Osteoblast (primary cell): Measurements from ENCODE around the gene MAP3K10. TPM values are rescaled to one million over a fixed set of nuclear protein-coding genes. Genes with fewer than 3 reads are reported as not detected.

Experiments
- DNase-seq: peaks from one replicate; pipeline ENCODE4 v3.0.0; 2011; ENCODE audit warnings: low spot score, mixed read lengths; ENCODE audit not compliant: insufficient read length; ENCODE audit errors: missing footprints
- H2AFZ ChIP-seq: 2 replicates; pipeline ENCODE4 v1.6.0; 2011; ENCODE audit warnings: mild to moderate bottlenecking, low read length
- H3K27ac ChIP-seq: 2 replicates; pipeline ENCODE4 v1.5.1; 2011; ENCODE audit warnings: mild to moderate bottlenecking, low read depth, low read length, moderate library complexity
- H3K27me3 ChIP-seq: 2 replicates; pipeline ENCODE4 v1.6.0; 2012; ENCODE audit warnings: mild to moderate bottlenecking, control low read depth, inconsistent platforms, low read length, moderate library complexity; ENCODE audit not compliant: insufficient read depth
- H3K36me3 ChIP-seq: 2 replicates; pipeline ENCODE4 v1.5.1; 2011; ENCODE audit warnings: mild to moderate bottlenecking, low read length, control low read depth, moderate library complexity; ENCODE audit not compliant: insufficient read depth
- H3K4me1 ChIP-seq: 2 replicates; pipeline ENCODE4 v1.5.1; 2011; ENCODE audit warnings: mild to moderate bottlenecking, low read length, control low read depth, moderate library complexity; ENCODE audit not compliant: insufficient read depth
- H3K4me2 ChIP-seq: 2 replicates; pipeline ENCODE4 v1.6.0; 2011; ENCODE audit warnings: mild to moderate bottlenecking, low read length; ENCODE audit not compliant: insufficient read depth
- H3K4me3 ChIP-seq: fragments of 200-600 bp; sonication (generic); 3 replicates; pipeline ENCODE4 v1.5.1; 2012; ENCODE audit warnings: mild to moderate bottlenecking, low read length, inconsistent platforms; ENCODE audit not compliant: insufficient read depth
- H3K79me2 ChIP-seq: 2 replicates; pipeline ENCODE4 v1.6.0; 2012; ENCODE audit warnings: mild to moderate bottlenecking, low read length, control low read depth, inconsistent platforms; ENCODE audit not compliant: insufficient read depth
- H3K9me3 ChIP-seq: 2 replicates; pipeline ENCODE4 v1.5.1; 2011; ENCODE audit warnings: low read depth, low read length, control low read depth
- H4K20me1 ChIP-seq: 2 replicates; pipeline ENCODE4 v1.6.0; 2012; ENCODE audit warnings: mild to moderate bottlenecking, low read length, control low read depth; ENCODE audit not compliant: insufficient read depth
- total RNA-seq: library from RNA; depleted of rRNA; stranded (reverse); fragments of >200 nt; gene quantifications from 2 replicates; pipeline ENCODE4 v1.2.3, GENCODE V29; 2012
- TF ChIP-seq, protein P1 (sequence below): IDR thresholded peaks from 2 replicates; pipeline ENCODE4 v1.5.1; 2011; ENCODE audit warnings: mild to moderate bottlenecking, low read depth, low read length, moderate library complexity; ENCODE audit errors: extremely low read depth

The MAP3K10 gene
- total RNA-seq, 1 donor = 9.8 TPM

DNA sequence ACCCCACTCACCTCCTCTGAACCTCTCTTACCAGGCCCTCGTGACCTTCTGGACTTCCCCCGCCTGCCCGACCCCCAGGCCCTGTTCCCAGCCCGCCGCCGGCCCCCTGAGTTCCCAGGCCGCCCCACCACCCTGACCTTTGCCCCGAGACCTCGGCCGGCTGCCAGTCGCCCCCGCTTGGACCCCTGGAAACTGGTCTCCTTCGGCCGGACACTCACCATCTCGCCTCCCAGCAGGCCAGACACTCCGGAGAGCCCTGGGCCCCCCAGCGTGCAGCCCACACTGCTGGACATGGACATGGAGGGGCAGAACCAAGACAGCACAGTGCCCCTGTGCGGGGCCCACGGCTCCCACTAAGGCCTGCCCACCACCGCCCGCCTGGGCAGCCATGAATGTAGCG is 23.7 kb downstream of the MAP3K10 start:
- H3K4me3 ChIP-seq = no peak overlapping the region
- no peak overlapping the region for H3K27ac ChIP-seq
- no peaks in the 10 kb centered on the region for H3K79me2 ChIP-seq
- TF ChIP-seq, protein P1, sequence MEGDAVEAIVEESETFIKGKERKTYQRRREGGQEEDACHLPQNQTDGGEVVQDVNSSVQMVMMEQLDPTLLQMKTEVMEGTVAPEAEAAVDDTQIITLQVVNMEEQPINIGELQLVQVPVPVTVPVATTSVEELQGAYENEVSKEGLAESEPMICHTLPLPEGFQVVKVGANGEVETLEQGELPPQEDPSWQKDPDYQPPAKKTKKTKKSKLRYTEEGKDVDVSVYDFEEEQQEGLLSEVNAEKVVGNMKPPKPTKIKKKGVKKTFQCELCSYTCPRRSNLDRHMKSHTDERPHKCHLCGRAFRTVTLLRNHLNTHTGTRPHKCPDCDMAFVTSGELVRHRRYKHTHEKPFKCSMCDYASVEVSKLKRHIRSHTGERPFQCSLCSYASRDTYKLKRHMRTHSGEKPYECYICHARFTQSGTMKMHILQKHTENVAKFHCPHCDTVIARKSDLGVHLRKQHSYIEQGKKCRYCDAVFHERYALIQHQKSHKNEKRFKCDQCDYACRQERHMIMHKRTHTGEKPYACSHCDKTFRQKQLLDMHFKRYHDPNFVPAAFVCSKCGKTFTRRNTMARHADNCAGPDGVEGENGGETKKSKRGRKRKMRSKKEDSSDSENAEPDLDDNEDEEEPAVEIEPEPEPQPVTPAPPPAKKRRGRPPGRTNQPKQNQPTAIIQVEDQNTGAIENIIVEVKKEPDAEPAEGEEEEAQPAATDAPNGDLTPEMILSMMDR = no peak
- no peak overlapping the region for H2AFZ ChIP-seq
- H3K4me1 ChIP-seq = peaks cover 6% of the 10 kb centered on the region
- H3K27me3 ChIP-seq = peaks cover 23% of the 10 kb centered on the region
- H3K4me2 ChIP-seq = no peak overlapping the region
- no peaks in the 10 kb centered on the region for H3K9me3 ChIP-seq
- peak; percentile 84 for DNase-seq
- H3K36me3 ChIP-seq = peaks cover 7% of the 10 kb centered on the region
- peaks cover 4% of the 10 kb centered on the region for H4K20me1 ChIP-seq

DNA sequence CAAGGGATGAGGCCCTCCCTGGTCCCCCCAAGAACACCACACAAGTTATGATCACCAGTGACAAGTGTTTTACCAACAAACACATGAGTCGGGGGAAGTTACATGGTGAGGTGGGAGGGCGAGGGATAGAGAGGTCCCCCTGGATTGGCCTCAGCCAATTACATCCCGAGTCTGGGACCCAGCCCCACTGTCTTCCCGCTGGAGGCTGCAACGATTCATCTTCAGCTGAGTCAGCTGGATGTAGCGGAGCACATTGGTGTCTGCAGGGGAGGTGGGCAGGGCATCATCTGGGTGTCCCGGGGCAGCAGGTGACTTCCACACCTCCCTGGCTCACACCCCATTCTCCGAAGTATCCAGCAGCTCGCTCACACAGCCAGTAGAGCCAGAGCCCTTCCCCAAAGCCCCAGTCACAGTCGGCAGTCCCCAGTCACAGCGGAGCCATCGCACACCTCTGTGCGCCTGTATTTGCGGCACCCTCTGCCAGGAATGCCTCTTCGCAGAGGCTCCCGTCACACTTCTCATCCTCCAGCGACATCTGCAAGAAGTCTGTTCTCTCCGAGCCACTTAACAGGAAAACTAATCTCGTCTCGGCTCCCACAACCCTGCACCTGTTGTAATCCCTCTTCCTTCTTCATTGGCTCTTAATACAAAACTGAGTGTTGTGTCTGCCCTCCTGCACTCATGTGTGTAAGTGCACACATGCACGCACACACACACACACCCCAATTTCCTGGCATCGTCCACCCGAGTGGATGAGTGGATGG is 25.0 kb downstream of the MAP3K10 start:
- H3K4me1 ChIP-seq = peaks cover 6% of the 10 kb centered on the region
- H3K4me2 ChIP-seq = no peak overlapping the region
- H3K9me3 ChIP-seq = no peaks in the 10 kb centered on the region
- peaks cover 23% of the 10 kb centered on the region for H3K27me3 ChIP-seq
- TF ChIP-seq, protein P1 = no peak
- H3K4me3 ChIP-seq = no peak overlapping the region
- peaks cover 4% of the 10 kb centered on the region for H4K20me1 ChIP-seq
- no peaks in the 10 kb centered on the region for H3K79me2 ChIP-seq
- DNase-seq = peak; percentile 82
- H3K36me3 ChIP-seq = peaks cover 1% of the 10 kb centered on the region
- no peak overlapping the region for H2AFZ ChIP-seq
- no peak overlapping the region for H3K27ac ChIP-seq

DNA sequence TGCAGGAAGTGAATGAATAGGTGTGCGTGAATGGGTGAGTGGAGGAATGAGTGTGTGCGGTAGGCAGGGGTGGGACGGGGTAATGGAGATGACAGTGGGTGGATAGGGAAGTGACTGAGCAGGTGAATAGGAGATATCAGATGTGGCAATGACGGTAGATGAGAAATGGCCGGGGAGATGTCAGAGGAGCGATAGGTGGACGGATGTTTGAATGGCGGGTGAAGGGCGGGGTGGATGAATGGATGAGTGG is 25.5 kb downstream of the MAP3K10 start:
- Histone ChIP-seq H4K20me1 (peaks cover 4% of the 10 kb centered on the region), H3K79me2 (no peaks in the 10 kb centered on the region), H3K9me3 (no peaks in the 10 kb centered on the region), H3K4me3 (no peak overlapping the region), H3K27me3 (peaks cover 23% of the 10 kb centered on the region), H3K4me1 (peaks cover 6% of the 10 kb centered on the region), H3K36me3 (no peaks in the 10 kb centered on the region), H3K27ac (no peak overlapping the region), H3K4me2 (no peak overlapping the region), H2AFZ (no peak overlapping the region)
- DNase-seq = peak; percentile 77
- TF ChIP-seq, protein P1 = no peak

DNA sequence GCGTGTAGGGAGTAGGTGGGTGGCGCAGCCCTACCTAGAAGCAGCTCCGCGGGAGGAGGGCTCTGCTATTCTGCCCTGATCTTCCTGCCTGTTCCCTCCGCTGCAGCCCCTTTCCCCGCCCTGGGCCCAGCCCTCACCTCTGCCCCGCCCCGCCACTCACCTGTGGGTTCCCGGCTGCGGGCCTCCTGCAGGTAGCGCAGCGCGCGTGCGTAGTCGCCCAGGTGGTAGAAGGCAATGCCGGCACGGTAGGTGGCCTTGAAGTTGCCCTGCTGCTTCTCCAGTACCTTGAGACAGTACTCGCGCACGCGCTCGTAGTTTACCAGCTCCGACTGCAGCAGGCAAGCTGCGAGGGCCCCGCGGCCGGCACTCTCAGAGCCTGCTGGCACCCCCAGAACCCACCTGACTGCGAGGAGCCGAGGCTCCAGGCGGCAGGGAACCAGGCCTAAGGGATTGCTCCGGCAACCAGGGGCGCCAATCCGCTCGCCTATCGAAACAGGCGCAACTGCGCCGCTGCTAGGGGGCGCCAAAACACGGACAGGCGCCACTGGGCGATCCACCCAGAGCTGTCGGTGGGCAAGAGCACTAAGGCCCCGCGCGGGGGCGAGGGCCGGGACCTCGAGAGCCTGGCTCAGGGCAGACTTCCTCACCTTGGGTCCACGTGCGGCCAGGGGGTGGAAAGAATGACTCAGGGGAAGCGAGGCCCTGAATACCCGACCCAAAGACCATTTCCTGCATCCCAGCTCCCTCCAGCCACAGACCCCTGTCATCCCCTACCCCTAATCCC is 26.0 kb downstream of the MAP3K10 start:
- Histone ChIP-seq H4K20me1 (peaks cover 4% of the 10 kb centered on the region), H3K4me2 (no peak overlapping the region), H3K4me3 (no peak overlapping the region), H2AFZ (no peak overlapping the region), H3K4me1 (peaks cover 6% of the 10 kb centered on the region), H3K27me3 (peaks cover 23% of the 10 kb centered on the region), H3K36me3 (no peaks in the 10 kb centered on the region), H3K27ac (no peak overlapping the region), H3K79me2 (no peaks in the 10 kb centered on the region), H3K9me3 (no peaks in the 10 kb centered on the region)
- TF ChIP-seq, protein P1 = peak; percentile 14
- DNase-seq = peak; percentile 89
